NCI-H2171 (cell line): Measurements from ENCODE around the gene ATXN2.
"Not testable (repeated sequence)": the region's sequence is repeated elsewhere in the genome, so short reads cannot be mapped to it uniquely, and the experiment has no call there.

Experiments used
- DNase-seq: peaks from one replicate; lab custom pipeline; 2025; lab: John Stamatoyannopoulos, UW

ATXN2 gene

GRCh38 chr12:111599453-111600204 is 514 bp upstream of the ATXN2 start:
- DNase-seq, result peak; percentile 95

- peak; percentile 15 for DNase-seq
Observed at GRCh38 chr12:111597831-111598636, 1.1 kb downstream of the ATXN2 start.

GRCh38 chr12:111596985-111597830 is 1.9 kb downstream of the ATXN2 start:
- no peak for DNase-seq

- not testable (repeated sequence) for DNase-seq
Observed at GRCh38 chr12:111595341-111595835, 3.7 kb downstream of the ATXN2 start.

GRCh38 chr12:111591399-111592010 is 7.6 kb downstream of the ATXN2 start:
- DNase-seq, result not testable (repeated sequence)

- DNase-seq, result peak; percentile 20
Observed at GRCh38 chr12:111590552-111590951, 8.6 kb downstream of the ATXN2 start.

GRCh38 chr12:111589601-111590000 is 9.5 kb downstream of the ATXN2 start:
- no peak for DNase-seq

- DNase-seq, result no peak
Observed at GRCh38 chr12:111588010-111588409, 11.1 kb downstream of the ATXN2 start.

GRCh38 chr12:111586986-111587385 is 12.1 kb downstream of the ATXN2 start:
- DNase-seq, result no peak

GRCh38 chr12:111585690-111586089 is 13.4 kb downstream of the ATXN2 start:
- no peak for DNase-seq

- no peak for DNase-seq
Observed at GRCh38 chr12:111584959-111585358, 14.2 kb downstream of the ATXN2 start.

- DNase-seq, result not testable (repeated sequence)
Observed at GRCh38 chr12:111583506-111583905, 15.6 kb downstream of the ATXN2 start.

- DNase-seq, result no peak
Observed at GRCh38 chr12:111582133-111582747, 16.9 kb downstream of the ATXN2 start.

- no peak for DNase-seq
Observed at GRCh38 chr12:111581434-111582132, 17.5 kb downstream of the ATXN2 start.

GRCh38 chr12:111580737-111581136 is 18.4 kb downstream of the ATXN2 start:
- DNase-seq, result no peak

GRCh38 chr12:111580119-111580425 is 19.0 kb downstream of the ATXN2 start:
- no peak for DNase-seq

GRCh38 chr12:111578971-111579340 is 20.2 kb downstream of the ATXN2 start:
- no peak for DNase-seq

- no peak for DNase-seq
Observed at GRCh38 chr12:111578276-111578970, 20.7 kb downstream of the ATXN2 start.

GRCh38 chr12:111574797-111575443 is 24.2 kb downstream of the ATXN2 start:
- no peak for DNase-seq

GRCh38 chr12:111573476-111573875 is 25.6 kb downstream of the ATXN2 start:
- no peak for DNase-seq
